Stimulated activated naive B cell treated with anti-CD40 and anti-IgM and Interleukin-4, amounts not matched to agents 10 μg/mL and 1 μg/mL and 100 μg/mL, for 72 hours (primary cell): ENCODE measurements around the gene TRIM41.
"Not testable (repeated sequence)": the region's sequence is repeated elsewhere in the genome, so short reads cannot be mapped to it uniquely, and the experiment has no call there.

Experiments used
- ATAC-seq, 2 donors: fragments of 150-1000 bp; cut with Tn5 transposase; replicated peaks; 2 replicates each; pipeline ENCODE4 v1.10.0; 2021; ENCODE audit warnings: moderate library complexity in 1 of 2
- DNase-seq: peaks from one replicate; pipeline ENCODE4 v3.0.0; 2021
- H3K27ac Mint-ChIP-seq: one replicate; pipeline ENCODE4 v1.8.0; 2022; ENCODE audit warnings: mild to moderate bottlenecking, mixed read lengths
- H3K27me3 Mint-ChIP-seq, 2 donors: one replicate each; pipeline ENCODE4 v1.8.0; 2022; ENCODE audit warnings: mixed read lengths in 2 of 2
- H3K36me3 Mint-ChIP-seq, 2 donors: one replicate each; pipeline ENCODE4 v1.8.0; 2022; ENCODE audit warnings: mixed read lengths in 2 of 2, mild to moderate bottlenecking in 1 of 2
- H3K4me1 Mint-ChIP-seq, 2 donors: one replicate each; pipeline ENCODE4 v1.8.0; 2022; ENCODE audit warnings: mixed read lengths in 2 of 2, mild to moderate bottlenecking in 1 of 2
- H3K4me3 Mint-ChIP-seq, 2 donors: one replicate each; pipeline ENCODE4 v1.8.0; 2022; ENCODE audit warnings: mild to moderate bottlenecking in 2 of 2, mixed read lengths in 2 of 2, moderate library complexity in 1 of 2
- H3K9me3 Mint-ChIP-seq, 2 donors: one replicate each; pipeline ENCODE4 v1.8.0; 2022; ENCODE audit warnings: mixed read lengths in 2 of 2, mild to moderate bottlenecking in 1 of 2

TRIM41 gene

DNA sequence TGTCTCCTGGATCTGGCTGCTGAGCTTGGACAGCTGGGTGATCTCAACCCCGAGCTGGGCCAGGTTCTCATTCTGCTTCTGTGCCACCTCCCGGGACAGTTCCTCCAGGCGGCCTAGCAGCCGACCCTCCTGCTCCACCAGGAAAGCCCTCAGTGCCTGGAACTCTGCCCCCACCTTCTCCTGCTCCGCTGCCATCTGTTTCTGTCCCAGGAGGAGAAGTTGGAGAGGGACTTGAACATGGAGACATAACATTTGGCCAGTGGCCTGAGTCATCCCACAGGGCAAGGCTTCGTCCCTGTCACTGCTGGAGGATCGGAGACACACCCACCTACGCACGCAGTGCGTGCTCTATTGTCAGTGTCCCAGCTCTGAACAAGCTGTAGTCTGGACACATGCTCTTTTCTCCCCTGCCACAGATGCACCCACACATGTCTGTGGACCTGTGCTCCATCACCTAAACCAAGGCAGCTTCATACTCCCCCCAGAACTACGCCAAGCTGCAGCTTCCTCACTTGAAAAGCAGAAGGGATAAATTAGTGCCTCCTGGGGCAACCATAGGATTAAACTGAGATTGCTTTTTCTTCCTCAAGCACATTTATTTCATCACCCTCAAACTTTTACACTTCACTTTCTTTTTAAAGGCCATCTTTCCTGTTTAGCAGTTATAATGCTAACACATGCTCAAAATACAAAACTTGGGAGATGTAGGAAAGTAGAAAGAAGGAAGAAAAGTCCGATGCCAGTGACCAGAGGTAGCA, 23.0 kb upstream of the TRIM41 start:
- ATAC-seq (no peak), DNase-seq (no peak)
- no peaks in the 10 kb centered on the region for H3K9me3 Mint-ChIP-seq
- peak overlapping the region; percentile 23 to 30 for H3K4me3 Mint-ChIP-seq
- H3K27ac Mint-ChIP-seq: peak overlapping the region; percentile 82
- H3K27me3 Mint-ChIP-seq: peaks cover 9 to 15% of the 10 kb centered on the region in 2 donors
- peaks cover 44 to 57% of the 10 kb centered on the region in 2 donors for H3K4me1 Mint-ChIP-seq
- H3K36me3 Mint-ChIP-seq: peaks cover 3 to 4% of the 10 kb centered on the region in 2 donors

DNA sequence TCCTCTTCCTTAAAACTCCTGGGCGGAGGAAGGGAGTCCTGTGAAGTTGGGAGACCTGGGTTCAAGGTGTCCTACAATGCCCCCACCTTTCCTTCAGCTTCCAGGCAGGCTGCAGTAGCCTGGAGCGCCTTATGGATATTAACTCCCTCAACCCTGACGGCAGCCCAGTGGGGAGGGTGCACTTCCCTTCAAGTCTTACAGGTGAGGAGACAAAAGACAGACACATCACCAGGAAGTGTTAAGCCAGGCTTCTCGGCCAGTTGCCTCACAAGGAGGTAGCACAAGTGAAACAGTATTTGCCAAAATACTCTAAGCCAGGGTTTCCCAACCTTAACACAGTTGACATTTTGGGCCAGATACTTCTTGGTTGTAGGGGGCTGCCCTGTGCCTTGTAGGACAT, 22.3 kb upstream of the TRIM41 start:
- no peak overlapping the region for H3K27ac Mint-ChIP-seq
- peaks cover 0 to 4% of the 10 kb centered on the region in 2 donors for H3K36me3 Mint-ChIP-seq
- H3K4me1 Mint-ChIP-seq: peaks cover 48 to 65% of the 10 kb centered on the region in 2 donors
- no peaks in the 10 kb centered on the region for H3K9me3 Mint-ChIP-seq
- H3K4me3 Mint-ChIP-seq: no peak overlapping the region
- peaks cover 14 to 19% of the 10 kb centered on the region in 2 donors for H3K27me3 Mint-ChIP-seq
- DNase-seq (no peak), ATAC-seq (no peak)

DNA sequence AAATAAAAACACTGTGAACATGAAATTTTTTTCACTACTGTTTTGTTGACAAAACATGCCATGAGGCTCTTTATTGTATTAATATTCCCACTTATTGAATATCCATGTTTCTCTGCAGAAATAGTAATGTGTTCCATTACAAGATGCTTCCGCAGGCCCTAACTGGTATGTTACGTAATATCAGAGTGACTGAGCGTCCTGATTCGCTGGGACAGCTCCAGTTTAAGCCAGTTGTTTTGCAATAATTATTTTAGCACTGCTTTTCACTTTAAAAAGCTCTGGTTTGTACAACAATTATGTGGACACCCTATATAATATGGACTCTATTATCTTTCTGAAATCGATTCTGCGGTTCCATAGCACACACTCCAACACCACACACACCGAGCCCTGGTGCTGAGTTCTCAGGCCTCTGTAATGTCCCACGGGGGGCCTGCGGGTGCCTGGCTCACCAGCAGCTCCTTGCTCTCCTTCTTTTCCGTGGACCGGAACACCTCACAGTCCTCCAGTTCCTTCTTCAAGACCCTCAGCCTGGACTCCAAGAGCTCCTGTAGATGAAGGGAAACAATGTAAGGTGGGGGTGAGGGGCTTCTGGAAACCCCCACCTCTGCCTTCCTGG, 19.9 kb upstream of the TRIM41 start:
- ATAC-seq (no peak), DNase-seq (no peak)
- Mint-ChIP-seq H3K27ac (peak overlapping the region; percentile 93), H3K4me1 (peaks cover 59 to 75% of the 10 kb centered on the region in 2 donors), H3K27me3 (peaks cover 30% of the 10 kb centered on the region in 2 donors), H3K4me3 (peak overlapping the region in 1 of 2 donors; percentile 86), H3K9me3 (no peaks in the 10 kb centered on the region), H3K36me3 (peaks cover 9 to 17% of the 10 kb centered on the region in 2 donors)

DNA sequence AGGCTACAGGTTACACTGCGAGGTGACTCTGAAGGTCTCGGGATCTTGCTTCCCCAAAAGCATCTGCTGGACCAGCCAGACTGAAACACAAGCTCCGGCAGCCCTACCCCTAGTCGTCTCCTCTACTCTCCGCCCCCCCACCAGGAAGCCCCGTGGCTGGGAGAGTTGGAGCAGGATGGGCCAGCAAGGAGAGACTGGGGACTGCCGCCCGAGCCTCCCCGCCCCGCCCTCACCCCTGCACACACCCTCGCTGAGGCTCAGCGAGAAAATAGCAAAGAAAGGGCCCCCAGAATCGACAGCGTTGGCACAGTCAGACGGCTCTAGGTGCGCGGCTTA, 19.3 kb upstream of the TRIM41 start:
- Mint-ChIP-seq H3K9me3 (no peaks in the 10 kb centered on the region), H3K36me3 (peaks cover 9 to 17% of the 10 kb centered on the region in 2 donors), H3K4me3 (peak overlapping the region; percentile 83 to 86), H3K4me1 (peaks cover 53 to 70% of the 10 kb centered on the region in 2 donors), H3K27ac (peak overlapping the region; percentile 93), H3K27me3 (peaks cover 30% of the 10 kb centered on the region in 2 donors)
- no peak for ATAC-seq
- DNase-seq: no peak

DNA sequence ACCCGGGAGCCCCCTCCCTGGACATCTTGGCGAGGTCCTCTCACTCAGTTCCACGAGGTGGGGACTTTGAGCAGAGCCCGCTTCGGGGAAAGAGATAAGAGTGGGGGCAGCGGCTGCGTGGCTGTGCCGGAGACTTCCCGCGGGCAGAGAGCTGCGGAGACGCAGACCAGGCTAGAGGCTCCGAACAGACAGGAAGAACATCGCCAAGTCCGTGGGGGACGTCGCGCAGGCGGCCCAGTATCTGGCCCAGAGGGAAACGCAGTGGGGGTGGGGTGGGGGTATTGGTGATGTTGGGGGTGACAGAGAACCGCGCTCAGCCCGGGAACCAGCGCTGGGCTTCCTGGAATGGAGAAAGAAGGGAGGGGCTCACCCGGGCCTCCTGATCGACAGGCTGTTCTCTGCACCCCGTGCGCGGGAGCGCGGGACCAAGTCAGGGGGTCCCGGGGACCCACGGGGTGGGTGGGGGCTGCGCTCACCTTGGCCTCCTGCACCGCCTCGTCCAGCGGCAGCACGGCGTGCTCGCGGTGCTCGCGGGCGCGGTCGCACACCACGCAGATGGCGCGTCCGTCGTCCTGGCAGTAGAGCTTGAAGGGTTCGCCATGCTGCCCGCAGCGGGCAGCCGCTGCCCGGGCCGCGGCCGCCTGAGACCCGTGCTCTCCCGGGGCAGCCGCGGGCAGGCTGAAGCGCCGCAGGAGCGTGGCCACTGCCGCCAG, 18.8 kb upstream of the TRIM41 start:
- DNase-seq (no peak), ATAC-seq (no peak)
- Mint-ChIP-seq H3K9me3 (no peaks in the 10 kb centered on the region), H3K36me3 (peaks cover 9 to 17% of the 10 kb centered on the region in 2 donors), H3K27me3 (peaks cover 30% of the 10 kb centered on the region in 2 donors), H3K4me3 (peak overlapping the region; percentile 83 to 86), H3K4me1 (peaks cover 50 to 65% of the 10 kb centered on the region in 2 donors), H3K27ac (peak overlapping the region; percentile 93)

DNA sequence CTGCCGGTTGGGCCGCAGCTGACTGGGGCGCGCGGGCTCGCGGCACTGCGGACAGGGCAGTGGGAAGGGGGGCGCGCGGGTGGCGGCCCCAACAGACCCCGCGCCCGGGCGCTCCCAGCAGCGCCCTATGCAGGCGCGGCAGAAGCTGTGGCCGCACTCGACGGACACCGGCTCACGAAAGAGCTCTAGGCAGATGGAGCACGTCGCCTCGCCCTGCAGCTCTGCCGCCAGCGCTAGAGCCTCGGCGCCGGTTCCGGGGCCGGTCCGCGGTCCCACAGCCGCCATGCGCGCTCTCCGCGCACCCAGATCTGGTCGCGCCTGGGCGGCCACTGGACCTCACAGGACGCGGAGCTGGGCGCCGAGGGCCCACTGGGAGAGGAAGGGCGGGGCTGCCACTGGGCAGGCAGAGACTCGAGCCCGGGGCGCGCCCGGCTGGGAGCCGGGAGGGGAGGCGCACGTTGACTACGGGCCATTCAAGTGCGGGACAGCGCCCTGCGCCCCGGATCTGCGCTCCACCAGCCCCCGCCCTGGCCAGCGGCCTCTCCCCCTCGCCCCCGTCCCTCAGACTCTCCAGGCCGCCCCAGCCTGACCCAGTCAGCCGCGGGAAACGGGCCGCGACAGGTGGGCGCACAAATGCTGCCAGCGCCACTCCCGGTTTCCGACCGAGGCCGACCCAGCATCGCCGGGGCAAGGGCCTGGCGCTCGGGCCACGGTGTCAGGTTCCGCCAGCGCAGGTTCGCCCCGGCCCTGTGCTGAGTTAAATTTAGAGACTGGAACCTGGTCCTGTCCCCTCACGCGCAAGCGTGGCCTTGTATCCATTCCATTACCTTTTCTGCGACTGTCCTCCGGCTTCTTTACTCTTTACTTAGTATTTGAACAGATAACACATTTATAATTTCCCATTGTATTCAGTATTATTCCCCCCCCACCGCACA, 18.0 kb upstream of the TRIM41 start, which contains the start of gene TRIM7:
TRIM7 (minus strand) TSS at position 371 of the 935 bp plus-strand sequence; CDS start at position 285, 86 bp downstream.
- Mint-ChIP-seq H3K27ac (peak within 1 kb of the TSS; percentile 99), H3K36me3 (peaks cover 9 to 17% of the 10 kb centered on the region in 2 donors), H3K4me3 (peak within 1 kb of the TSS; percentile 87), H3K9me3 (no peaks in the 10 kb centered on the region), H3K4me1 (peaks cover 42 to 57% of the 10 kb centered on the region in 2 donors), H3K27me3 (peaks cover 30% of the 10 kb centered on the region in 2 donors)
- ATAC-seq: peak in 1 of 2 donors; percentile 14
- no peak for DNase-seq

DNA sequence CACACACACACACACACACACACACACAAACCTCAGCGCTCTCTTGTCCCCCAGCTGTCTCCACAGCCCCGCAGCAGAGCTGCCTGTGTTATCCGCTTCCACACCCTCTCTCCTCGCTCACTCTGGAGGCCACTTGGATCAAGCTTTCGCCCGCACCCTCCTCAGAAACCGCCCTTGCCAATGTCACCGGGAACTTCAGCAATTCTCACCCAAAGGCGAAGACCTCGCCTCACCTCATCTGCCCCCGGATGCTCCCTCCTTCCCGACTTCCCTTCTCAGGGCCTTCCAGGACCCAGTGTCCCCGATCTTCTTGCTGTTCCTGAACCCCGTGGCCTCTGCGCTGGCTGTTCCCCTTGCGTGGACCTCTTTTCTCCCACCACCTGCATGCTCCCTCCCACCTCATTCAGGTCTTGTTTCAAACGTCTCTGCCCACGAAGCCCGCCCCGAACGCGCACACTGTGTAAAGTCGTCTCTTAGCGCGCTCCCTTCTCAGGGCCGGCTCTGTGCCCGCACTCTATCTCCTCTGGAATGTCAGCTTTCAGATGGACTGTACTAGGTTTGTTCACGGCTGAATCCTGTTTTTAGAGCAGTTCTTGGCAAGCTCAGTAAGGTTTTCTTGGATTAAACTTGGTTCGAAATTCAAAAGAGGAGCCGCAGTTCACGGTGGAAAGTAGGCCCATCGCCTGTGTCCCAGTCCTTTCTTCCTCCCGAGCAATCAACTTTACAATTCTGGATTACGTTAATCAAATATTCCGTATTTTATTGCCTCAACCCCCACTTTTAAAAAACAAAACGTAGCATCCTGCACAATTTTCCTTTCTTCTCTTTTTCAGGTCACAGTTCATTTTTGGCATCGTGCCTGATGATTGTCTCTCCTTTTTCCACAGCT, 17.1 kb upstream of the TRIM41 start:
- H3K4me1 Mint-ChIP-seq: peaks cover 34 to 48% of the 10 kb centered on the region in 2 donors
- H3K36me3 Mint-ChIP-seq: peaks cover 9 to 17% of the 10 kb centered on the region in 2 donors
- DNase-seq: no peak
- peaks cover 30% of the 10 kb centered on the region in 2 donors for H3K27me3 Mint-ChIP-seq
- no peaks in the 10 kb centered on the region for H3K9me3 Mint-ChIP-seq
- H3K4me3 Mint-ChIP-seq: peak overlapping the region; percentile 87
- peak in 1 of 2 donors; percentile 13 for ATAC-seq
- H3K27ac Mint-ChIP-seq: peak overlapping the region; percentile 99

DNA sequence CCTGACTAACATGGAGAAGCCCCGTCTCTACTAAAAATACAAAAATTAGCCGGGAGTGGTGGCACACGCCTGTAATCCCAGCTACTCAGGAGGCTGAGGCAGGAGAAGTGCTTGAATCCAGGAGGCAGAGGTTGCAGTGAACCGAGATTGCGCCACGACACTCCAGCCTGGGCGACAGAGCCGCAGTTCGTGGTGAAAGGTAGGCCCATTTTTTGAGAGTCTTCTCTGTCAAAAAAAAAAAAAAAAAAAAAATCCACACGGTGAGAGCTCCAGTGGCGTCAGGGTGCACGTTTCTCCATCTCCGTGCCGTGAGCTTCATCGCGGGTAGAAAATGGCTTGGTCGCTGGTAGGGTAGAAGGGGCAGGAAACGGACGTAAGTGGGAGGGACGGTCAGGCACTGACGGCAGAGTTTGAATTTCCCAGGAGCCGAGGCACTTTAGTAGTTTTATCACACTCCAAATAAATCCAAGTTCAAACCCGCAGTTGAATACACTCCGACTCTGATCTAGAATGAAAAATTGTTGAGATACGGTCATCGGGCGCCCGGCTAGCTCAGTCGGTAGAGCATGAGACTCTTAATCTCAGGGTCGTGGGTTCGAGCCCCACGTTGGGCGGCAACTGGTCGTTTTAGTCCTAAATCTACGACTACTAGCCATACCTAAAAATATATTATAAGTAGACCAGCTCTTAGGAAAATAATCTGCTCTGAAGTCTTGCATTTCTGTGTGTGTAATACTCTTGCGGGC, 15.7 kb upstream of the TRIM41 start:
- peak; percentile 67 for DNase-seq
- peaks cover 9 to 13% of the 10 kb centered on the region in 2 donors for H3K36me3 Mint-ChIP-seq
- H3K4me3 Mint-ChIP-seq: peak overlapping the region; percentile 87
- H3K9me3 Mint-ChIP-seq: no peaks in the 10 kb centered on the region
- peaks cover 32 to 47% of the 10 kb centered on the region in 2 donors for H3K4me1 Mint-ChIP-seq
- peak; percentile 64 to 69 for ATAC-seq
- H3K27me3 Mint-ChIP-seq: peaks cover 30% of the 10 kb centered on the region in 2 donors
- H3K27ac Mint-ChIP-seq: peak overlapping the region; percentile 99

DNA sequence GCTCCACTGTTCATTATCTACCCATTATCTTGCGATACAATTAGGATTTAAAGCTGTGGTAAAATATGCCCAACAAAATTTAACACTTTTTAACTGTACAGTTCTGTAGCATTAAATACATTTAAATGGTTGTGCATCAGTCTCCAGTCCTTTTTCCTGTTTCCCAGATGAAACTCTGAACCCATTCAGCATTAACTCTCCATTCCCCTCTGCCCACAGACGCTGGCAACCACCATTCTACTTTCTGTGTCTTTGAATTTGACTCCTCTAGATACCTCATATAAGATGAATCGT, 15.2 kb upstream of the TRIM41 start:
- no peak for ATAC-seq

DNA sequence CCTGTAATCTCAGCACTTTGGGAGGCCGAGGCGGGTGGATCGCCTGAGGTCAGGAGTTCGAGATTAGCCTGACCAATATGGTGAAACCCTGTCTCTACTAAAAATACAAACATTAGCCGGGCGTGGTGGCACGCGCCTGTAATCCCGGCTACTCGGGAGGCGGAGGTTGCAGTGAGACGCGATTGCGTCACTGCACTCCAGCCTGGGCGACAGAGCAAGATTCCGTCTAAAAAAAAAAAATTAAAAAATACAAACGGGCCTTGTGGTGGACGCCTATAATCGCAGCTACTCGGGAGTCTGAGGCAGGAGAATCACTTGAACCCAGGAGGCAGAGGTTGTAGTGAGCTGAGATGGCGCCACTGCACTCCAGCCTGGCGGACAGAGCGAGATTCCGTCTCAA, 14.1 kb upstream of the TRIM41 start:
- not testable (repeated sequence) for ATAC-seq, H3K9me3 Mint-ChIP-seq, H3K27ac Mint-ChIP-seq, DNase-seq, H3K4me3 Mint-ChIP-seq
- peaks cover 25 to 39% of the 10 kb centered on the region in 2 donors for H3K4me1 Mint-ChIP-seq
- H3K36me3 Mint-ChIP-seq: peaks cover 9 to 13% of the 10 kb centered on the region in 2 donors
- H3K27me3 Mint-ChIP-seq: peaks cover 18 to 24% of the 10 kb centered on the region in 2 donors

More for the DNA sequence above, 15.2 kb upstream of the TRIM41 start:
- peaks cover 9 to 13% of the 10 kb centered on the region in 2 donors for H3K36me3 Mint-ChIP-seq
- no peak for DNase-seq
- peak overlapping the region; percentile 99 for H3K27ac Mint-ChIP-seq
- peaks cover 32 to 47% of the 10 kb centered on the region in 2 donors for H3K4me1 Mint-ChIP-seq
- H3K27me3 Mint-ChIP-seq: peaks cover 29 to 30% of the 10 kb centered on the region in 2 donors
- no peaks in the 10 kb centered on the region for H3K9me3 Mint-ChIP-seq
- peak overlapping the region; percentile 87 for H3K4me3 Mint-ChIP-seq

DNA sequence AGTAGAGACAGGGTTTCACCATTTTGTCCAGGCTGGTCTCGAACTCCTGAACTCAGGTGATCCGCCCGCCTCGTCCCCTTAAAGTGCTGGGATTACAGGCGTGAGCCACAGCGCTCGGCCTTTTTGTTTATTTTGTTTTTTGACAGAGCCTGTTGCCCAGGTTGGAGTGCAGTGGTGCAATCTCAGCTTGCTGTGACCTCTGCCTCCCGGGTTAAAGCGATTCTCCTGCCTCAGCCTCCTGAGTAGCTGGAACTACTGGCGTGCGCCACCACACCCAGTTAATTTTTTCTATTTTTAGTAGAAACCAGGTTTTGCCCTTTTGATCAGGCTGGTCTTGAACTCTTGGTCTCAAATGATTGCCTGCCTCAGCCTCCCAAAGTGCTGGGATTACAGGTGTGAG, 12.9 kb upstream of the TRIM41 start:
- not testable (repeated sequence) for H3K9me3 Mint-ChIP-seq, DNase-seq, ATAC-seq, H3K27ac Mint-ChIP-seq, H3K4me3 Mint-ChIP-seq
- peaks cover 9 to 13% of the 10 kb centered on the region in 2 donors for H3K36me3 Mint-ChIP-seq
- H3K27me3 Mint-ChIP-seq: peaks cover 15 to 21% of the 10 kb centered on the region in 2 donors
- H3K4me1 Mint-ChIP-seq: peaks cover 20 to 31% of the 10 kb centered on the region in 2 donors

DNA sequence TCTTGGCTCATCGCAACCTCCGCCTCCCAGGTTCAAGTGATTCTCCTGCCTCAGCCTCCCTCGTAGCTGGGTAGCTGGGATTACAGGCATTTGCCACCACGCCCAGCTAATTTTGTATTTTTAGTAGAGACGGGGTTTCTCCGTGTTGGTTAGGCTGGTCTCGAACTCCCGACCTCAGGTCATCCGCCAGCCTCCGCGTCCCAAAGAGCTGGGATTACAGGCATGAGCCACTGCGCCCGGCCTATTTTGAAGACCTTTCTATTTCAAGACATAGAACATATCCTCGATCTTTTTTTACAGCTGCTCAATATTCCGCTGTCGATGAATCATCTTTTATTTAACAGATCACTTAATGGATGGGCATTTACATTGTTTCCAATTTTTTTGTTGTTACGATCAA, 12.4 kb upstream of the TRIM41 start:
- peaks cover 12 to 17% of the 10 kb centered on the region in 2 donors for H3K27me3 Mint-ChIP-seq

More for the DNA sequence above, 12.4 kb upstream of the TRIM41 start:
- H3K9me3 Mint-ChIP-seq, H3K4me3 Mint-ChIP-seq, H3K27ac Mint-ChIP-seq, ATAC-seq, DNase-seq: not testable (repeated sequence)
- peaks cover 9 to 13% of the 10 kb centered on the region in 2 donors for H3K36me3 Mint-ChIP-seq
- H3K4me1 Mint-ChIP-seq: peaks cover 18 to 26% of the 10 kb centered on the region in 2 donors
